GM20000 (cell line): ENCODE results near the gene NDOR1.

ENCODE experiments used
- DNase-seq: peaks from one replicate; pipeline ENCODE4 v3.0.0; 2012; ENCODE audit warnings: low spot score
- TF ChIP-seq, protein P1 (sequence below): IDR thresholded peaks from 2 replicates; pipeline ENCODE4 v1.5.1; 2012; ENCODE audit warnings: mild to moderate bottlenecking, control low read depth; ENCODE audit errors: extremely low read depth, missing control alignments

Gene NDOR1

DNA sequence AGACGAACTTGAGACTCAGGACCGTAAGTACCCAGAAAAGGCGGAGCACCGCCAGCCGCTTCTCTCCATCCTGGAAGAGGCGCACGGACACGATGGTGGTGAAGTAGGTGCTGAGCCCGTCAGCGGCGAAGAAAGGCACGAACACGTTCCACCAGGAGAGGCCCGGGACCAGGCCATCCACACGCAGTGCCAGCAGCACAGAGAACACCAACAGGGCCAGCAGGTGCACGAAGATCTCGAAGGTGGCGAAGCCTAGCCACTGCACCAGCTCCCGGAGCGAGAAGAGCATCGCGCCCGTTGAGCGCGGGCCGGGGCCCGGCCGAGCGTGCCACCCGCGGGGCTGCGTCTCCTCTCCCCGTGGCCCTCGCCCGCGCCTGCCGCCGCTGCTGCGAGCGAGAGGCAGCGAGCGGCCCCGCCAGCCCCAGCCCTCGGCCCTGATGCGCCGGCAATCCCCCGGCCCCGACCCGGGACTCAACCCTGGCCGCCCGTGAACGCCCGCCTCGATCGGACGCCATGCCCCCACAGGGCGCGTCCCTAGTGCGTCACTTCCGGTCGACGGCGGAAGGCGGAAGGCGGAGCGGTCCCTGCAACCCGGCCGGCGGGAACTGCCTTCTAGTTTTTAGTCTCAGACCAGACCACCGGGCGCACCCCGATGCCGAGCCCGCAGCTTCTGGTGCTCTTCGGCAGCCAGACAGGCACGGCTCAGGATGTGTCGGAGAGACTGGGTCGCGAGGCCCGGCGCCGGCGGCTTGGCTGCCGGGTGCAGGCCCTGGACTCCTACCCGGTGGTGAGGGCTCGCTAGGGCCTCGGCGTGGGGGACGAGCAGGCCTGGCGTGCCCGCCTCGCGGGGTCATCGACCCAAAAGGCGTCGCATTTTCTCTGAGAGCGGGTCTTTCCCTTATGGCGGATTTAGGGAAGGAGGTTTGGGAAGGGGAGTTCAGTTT, at the start of gene NDOR1, which contains the start of gene TMEM203:
Gene NDOR1 (plus strand): TSS at position 575 of the 944 bp plus-strand sequence. CDS start 78 bp downstream, at position 653.
Gene TMEM203 (minus strand): TSS at position 523 of the 944 bp plus-strand sequence. CDS start 234 bp downstream, at position 289.
- peak; percentile 98 for DNase-seq
- TF ChIP-seq, protein P1, sequence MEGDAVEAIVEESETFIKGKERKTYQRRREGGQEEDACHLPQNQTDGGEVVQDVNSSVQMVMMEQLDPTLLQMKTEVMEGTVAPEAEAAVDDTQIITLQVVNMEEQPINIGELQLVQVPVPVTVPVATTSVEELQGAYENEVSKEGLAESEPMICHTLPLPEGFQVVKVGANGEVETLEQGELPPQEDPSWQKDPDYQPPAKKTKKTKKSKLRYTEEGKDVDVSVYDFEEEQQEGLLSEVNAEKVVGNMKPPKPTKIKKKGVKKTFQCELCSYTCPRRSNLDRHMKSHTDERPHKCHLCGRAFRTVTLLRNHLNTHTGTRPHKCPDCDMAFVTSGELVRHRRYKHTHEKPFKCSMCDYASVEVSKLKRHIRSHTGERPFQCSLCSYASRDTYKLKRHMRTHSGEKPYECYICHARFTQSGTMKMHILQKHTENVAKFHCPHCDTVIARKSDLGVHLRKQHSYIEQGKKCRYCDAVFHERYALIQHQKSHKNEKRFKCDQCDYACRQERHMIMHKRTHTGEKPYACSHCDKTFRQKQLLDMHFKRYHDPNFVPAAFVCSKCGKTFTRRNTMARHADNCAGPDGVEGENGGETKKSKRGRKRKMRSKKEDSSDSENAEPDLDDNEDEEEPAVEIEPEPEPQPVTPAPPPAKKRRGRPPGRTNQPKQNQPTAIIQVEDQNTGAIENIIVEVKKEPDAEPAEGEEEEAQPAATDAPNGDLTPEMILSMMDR, result no peak

DNA sequence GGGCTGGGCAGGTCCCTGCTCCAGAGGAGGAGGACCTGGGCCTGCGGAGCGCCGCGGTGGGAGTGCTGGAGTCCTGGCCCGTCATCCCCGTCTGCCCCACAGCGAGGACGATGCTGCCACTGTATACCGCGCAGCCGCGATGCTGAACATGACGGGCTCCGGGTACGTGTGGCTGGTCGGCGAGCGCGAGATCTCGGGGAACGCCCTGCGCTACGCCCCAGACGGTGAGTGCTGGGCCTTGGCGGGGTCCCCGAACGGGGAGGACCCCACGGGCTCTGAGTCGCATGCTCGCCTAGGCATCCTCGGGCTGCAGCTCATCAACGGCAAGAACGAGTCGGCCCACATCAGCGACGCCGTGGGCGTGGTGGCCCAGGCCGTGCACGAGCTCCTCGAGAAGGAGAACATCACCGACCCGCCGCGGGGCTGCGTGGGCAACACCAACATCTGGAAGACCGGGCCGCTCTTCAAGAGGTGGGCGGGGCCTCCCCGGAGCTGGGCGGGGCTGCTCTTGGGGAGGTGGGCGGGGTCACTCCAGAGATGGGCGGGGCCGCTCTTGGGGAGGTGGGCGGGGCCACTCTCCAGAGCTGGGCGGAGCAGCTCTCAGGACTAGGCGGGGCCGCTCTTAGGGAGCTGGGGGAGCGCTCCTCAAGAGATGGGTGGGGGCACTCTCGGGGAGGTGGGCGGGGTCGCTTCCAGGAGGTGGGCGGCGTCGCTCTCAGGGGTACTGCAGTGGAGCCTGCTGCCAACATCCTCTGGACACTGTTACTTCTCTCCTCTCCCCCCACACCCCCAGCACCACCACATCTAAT, 48.7 kb upstream of the NDOR1 start:
- DNase-seq, result peak; percentile 87
- TF ChIP-seq, protein P1, result no peak

- DNase-seq, result no peak
- TF ChIP-seq, protein P1, result no peak
Observed at GRCh38 chr9:137157618-137158415, 47.7 kb upstream of the NDOR1 start.

DNA sequence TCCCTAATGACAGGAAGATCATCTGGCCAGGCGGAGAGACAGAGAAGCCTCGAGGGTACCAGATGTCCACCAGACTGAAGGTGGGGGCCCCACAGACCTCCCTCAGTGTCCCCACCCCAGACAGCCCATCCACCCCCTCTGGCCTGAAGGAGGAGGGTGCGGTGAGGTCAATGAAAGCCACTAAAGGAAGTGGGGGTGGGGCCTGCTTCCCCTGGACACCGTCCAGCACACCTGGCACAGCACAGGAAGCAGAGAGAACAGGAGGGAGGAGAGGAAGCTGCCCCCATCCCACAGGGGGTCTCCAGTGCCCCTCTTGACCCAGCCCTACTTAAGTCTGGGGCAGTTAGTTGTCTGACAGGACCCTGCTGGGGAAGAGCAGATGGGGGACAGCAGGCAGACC, 46.9 kb upstream of the NDOR1 start:
- TF ChIP-seq, protein P1, result no peak

GRCh38 chr9:137159105-137160053, 46.1 kb upstream of the NDOR1 start:
- TF ChIP-seq, protein P1, result no peak
- no peak for DNase-seq

More for the DNA sequence above, 46.9 kb upstream of the NDOR1 start:
- no peak for DNase-seq

DNA sequence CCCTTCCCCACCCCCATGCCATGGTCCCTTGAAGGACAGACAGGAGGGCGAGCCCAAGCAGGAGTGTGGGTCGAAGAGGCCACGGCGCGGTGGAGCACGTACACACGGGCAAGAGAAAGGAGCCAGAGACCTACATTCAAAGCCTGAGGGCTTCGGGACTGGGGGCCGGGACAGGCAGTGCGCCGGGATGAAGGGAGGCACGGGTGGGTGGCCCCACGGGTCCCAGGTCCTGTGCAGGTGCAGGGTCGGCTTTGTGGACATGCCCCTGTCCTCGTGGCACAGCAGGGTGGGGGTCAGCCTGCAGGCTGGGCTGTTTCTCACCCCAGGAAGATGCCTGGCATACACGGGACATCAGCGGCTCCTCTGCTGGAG, 45.5 kb upstream of the NDOR1 start:
- no peak for DNase-seq
- TF ChIP-seq, protein P1, result no peak
